ENCODE measurements around the gene LUZP1. TPM values are rescaled to one million over a fixed set of nuclear protein-coding genes. Genes with fewer than 3 reads are reported as not detected.

The LUZP1 gene
- total and polyA plus RNA-seq, 12 donors, result 7.1 to 65.3 (median 26.5) TPM

DNA sequence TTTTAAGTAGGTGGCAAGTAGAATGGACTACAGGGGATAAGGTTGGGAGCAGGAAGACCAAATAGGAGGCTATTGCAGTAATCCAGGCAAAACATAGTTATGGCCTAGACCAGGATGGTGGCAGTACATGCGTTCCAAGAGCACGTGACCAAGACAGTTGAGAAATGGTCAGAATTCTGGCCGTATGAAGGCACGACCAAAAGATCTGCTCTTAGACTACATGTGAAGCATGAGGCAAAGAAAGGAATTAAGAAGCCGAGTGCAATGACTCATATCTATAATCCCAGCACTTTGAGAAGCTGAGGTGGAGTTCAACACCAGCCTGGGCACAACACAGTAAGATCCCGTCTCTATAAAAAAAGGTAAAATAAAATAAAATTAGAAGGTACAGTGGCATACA is 71.3 kb downstream of the LUZP1 start:
- intact Hi-C loops (cut with DNase I), result loop anchor here in 1 of 2 donors (5.0 to 10.0 kb wide), 2 partner anchors 83 to 85 kb away; partner anchors contain the start of genes KDM1A and TEX46
- H3K27ac ChIP-seq, result no peak overlapping the region
- no peak for DNase-seq
- no peak overlapping the region for H3K4me3 ChIP-seq
- WGBS, 4 donors, result 80 to 84% (median 83%) methylated on average over 6 of the region's 6 CpGs
- H3K27me3 ChIP-seq, result no peaks in the 10 kb centered on the region
- TF ChIP-seq, protein P1, sequence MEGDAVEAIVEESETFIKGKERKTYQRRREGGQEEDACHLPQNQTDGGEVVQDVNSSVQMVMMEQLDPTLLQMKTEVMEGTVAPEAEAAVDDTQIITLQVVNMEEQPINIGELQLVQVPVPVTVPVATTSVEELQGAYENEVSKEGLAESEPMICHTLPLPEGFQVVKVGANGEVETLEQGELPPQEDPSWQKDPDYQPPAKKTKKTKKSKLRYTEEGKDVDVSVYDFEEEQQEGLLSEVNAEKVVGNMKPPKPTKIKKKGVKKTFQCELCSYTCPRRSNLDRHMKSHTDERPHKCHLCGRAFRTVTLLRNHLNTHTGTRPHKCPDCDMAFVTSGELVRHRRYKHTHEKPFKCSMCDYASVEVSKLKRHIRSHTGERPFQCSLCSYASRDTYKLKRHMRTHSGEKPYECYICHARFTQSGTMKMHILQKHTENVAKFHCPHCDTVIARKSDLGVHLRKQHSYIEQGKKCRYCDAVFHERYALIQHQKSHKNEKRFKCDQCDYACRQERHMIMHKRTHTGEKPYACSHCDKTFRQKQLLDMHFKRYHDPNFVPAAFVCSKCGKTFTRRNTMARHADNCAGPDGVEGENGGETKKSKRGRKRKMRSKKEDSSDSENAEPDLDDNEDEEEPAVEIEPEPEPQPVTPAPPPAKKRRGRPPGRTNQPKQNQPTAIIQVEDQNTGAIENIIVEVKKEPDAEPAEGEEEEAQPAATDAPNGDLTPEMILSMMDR (IDR thresholded peaks at IDR 0.05), result no peak
- TF ChIP-seq POLR2A (IDR thresholded peaks at IDR 0.05), result no peak
- no peaks in the 10 kb centered on the region for H3K9me3 ChIP-seq (replicated peaks in 1 of 3)
- H3K4me1 ChIP-seq (replicated peaks in 1 of 2), result peaks cover 29 to 44% of the 10 kb centered on the region in 2 donors
- peaks cover 0 to 19% of the 10 kb centered on the region in 2 donors for H3K36me3 ChIP-seq (replicated peaks in 1 of 2)

DNA sequence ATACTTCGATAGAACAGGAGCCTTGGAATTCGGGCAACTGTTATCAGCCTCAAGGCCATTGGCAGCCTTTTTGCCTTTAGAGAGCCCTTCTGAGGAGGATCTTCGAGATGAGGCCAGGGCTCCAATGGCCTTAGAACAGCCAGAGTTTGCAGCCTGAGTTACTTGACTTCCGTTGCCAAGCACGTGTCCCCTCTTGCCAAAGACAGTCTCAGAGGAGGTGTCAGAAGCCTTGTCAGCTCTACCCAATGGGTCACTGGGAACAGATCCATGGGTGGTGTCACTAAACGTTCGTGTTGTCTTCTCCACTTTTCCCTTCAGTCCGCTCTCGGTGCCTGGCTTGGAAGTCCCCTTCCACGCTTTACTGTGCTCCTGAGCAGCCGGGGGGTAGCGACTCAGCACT is 76.2 kb downstream of the LUZP1 start:
- DNase-seq, result no peak
- no peaks in the 10 kb centered on the region for H3K4me1 ChIP-seq (replicated peaks in 1 of 2)
- H3K27ac ChIP-seq, result no peak overlapping the region
- no peaks in the 10 kb centered on the region for H3K9me3 ChIP-seq (replicated peaks in 1 of 3)
- peaks cover 0 to 60% of the 10 kb centered on the region in 2 donors for H3K36me3 ChIP-seq (replicated peaks in 1 of 2)
- intact Hi-C loops (cut with DNase I), result loop anchor here in 1 of 2 donors (10.0 kb wide), 1 partner anchor 78 kb away; the partner anchor contains the start of genes KDM1A and TEX46
- 55 to 76% (median 71%) methylated on average over 9 to 12 of the region's 12 CpGs for WGBS, 4 donors
- H3K27me3 ChIP-seq, result no peaks in the 10 kb centered on the region
- H3K4me3 ChIP-seq, result no peak overlapping the region
- TF ChIP-seq, protein P1 (IDR thresholded peaks at IDR 0.05), result no peak
- TF ChIP-seq POLR2A (IDR thresholded peaks at IDR 0.05), result no peak

DNA sequence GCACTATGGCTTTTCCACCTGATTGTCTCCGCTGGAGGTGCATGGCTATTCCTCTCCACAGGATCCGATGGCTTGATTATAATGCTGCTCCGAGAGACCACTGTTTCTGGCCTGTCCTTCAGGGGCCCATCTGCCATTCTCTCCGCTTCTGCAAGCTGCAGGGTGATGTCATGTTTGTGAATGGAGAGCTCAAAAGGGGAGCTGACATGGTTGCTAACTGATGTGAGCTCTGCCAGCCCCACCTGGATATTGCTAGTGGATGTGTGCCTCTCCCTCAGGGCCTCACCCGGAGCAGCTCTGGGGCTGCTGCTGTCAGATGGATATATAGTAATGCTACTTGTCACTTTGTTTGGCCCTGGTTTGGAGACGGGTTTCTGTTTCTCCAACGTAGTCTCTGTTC is 77.1 kb downstream of the LUZP1 start:
- H3K36me3 ChIP-seq (replicated peaks in 1 of 2), result peaks cover 0 to 69% of the 10 kb centered on the region in 2 donors
- DNase-seq, result no peak
- intact Hi-C loops (cut with DNase I), result loop anchor here in 1 of 2 donors (10.0 kb wide), 1 partner anchor 77 kb away; the partner anchor contains the start of genes KDM1A and TEX46

DNA sequence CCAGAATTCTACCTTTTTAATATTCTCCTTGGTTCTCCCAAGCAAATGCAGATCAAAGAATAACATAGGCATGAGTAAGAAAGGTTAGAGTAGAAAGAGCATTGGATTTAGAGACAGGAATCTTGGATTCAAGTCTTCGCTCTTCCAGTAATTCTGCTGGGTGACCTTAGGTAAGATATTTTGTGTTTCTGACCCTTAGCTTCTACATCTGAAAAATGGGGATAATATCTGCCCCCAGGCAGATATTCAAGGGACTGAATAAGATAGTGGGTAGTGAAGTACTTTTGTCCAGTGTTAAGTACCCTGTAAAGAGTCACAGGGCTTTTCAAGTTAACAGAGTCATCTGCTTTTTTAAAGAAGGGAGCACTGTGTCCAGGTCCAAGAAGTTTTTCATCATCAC is 78.6 kb downstream of the LUZP1 start:
- H3K27ac ChIP-seq, result no peak overlapping the region
- H3K9me3 ChIP-seq (replicated peaks in 1 of 3), result no peaks in the 10 kb centered on the region
- no peaks in the 10 kb centered on the region for H3K27me3 ChIP-seq
- WGBS, 4 donors, result 95 to 100% (median 98%) methylated on average over 1 of the region's 1 CpG
- no peak overlapping the region for H3K4me3 ChIP-seq
- TF ChIP-seq, protein P1 (IDR thresholded peaks at IDR 0.05), result no peak
- TF ChIP-seq POLR2A (IDR thresholded peaks at IDR 0.05), result no peak
- peaks cover 0 to 82% of the 10 kb centered on the region in 2 donors for H3K36me3 ChIP-seq (replicated peaks in 1 of 2)
- DNase-seq, result no peak
- no peaks in the 10 kb centered on the region for H3K4me1 ChIP-seq (replicated peaks in 1 of 2)
- intact Hi-C loops (cut with DNase I), result loop anchor here in 1 of 2 donors (10.0 kb wide), 1 partner anchor 75 kb away; the partner anchor contains the start of genes KDM1A and TEX46

More for the DNA sequence above, 77.1 kb downstream of the LUZP1 start:
- TF ChIP-seq POLR2A (IDR thresholded peaks at IDR 0.05), result no peak
- TF ChIP-seq, protein P1 (IDR thresholded peaks at IDR 0.05), result no peak
- H3K9me3 ChIP-seq (replicated peaks in 1 of 3), result no peaks in the 10 kb centered on the region
- no peak overlapping the region for H3K27ac ChIP-seq
- no peaks in the 10 kb centered on the region for H3K27me3 ChIP-seq
- whole genome bisulfite sequencing, 4 donors, result 91 to 97% (median 94%) methylated on average over 7 of the region's 7 CpGs
- no peaks in the 10 kb centered on the region for H3K4me1 ChIP-seq (replicated peaks in 1 of 2)
- no peak overlapping the region for H3K4me3 ChIP-seq

Data from adrenal gland (tissue), 12 donors.